Lung (tissue), 12 donors: ENCODE measurements around the gene FASN. TPM values are rescaled to one million over a fixed set of nuclear protein-coding genes. Genes with fewer than 3 reads are reported as not detected.

Experiments used
- ATAC-seq: fragments of 200-7000 bp; cut with Tn5 transposase; one replicate; pipeline ENCODE4 v1.9.1; 2020; ENCODE audit warnings: moderate number of reproducible peaks; ENCODE audit not compliant: insufficient read depth, low FRiP score
- DNase-seq, 3 donors: peaks; one replicate each; pipeline ENCODE4 v3.0.0-alpha.2; 2013 to 2017
- H3K27ac ChIP-seq, 2 donors: one replicate each; pipeline ENCODE4 v1.5.1; 2013; ENCODE audit warnings: mild to moderate bottlenecking in 2 of 2, moderate library complexity in 2 of 2, control low read depth in 1 of 2, inconsistent platforms in 1 of 2, low read depth in 1 of 2, low read length in 1 of 2
- H3K27me3 ChIP-seq, 3 donors: one replicate each; pipeline ENCODE4 v1.5.1; 2013; ENCODE audit warnings: low read length in 2 of 3; ENCODE audit not compliant: control insufficient read depth in 3 of 3, insufficient read depth in 3 of 3
- H3K36me3 ChIP-seq, 4 donors: one replicate each; pipeline ENCODE4 v1.5.1; 2013; ENCODE audit warnings: low read length in 4 of 4, mild to moderate bottlenecking in 1 of 4, moderate library complexity in 1 of 4; ENCODE audit not compliant: control insufficient read depth in 4 of 4, insufficient read depth in 4 of 4
- H3K4me1 ChIP-seq, 5 donors: one replicate each; pipeline ENCODE4 v1.5.1; 2013; ENCODE audit warnings: low read length in 5 of 5, mild to moderate bottlenecking in 2 of 5, moderate library complexity in 1 of 5; ENCODE audit not compliant: control insufficient read depth in 5 of 5, insufficient read depth in 5 of 5
- H3K4me3 ChIP-seq: one replicate; pipeline ENCODE4 v1.5.1; 2013; ENCODE audit warnings: mild to moderate bottlenecking, control low read depth, moderate library complexity
- H3K9ac ChIP-seq, 2 donors: one replicate each; pipeline ENCODE4 v1.5.1; 2013; ENCODE audit warnings: low read length in 2 of 2, control low read depth in 1 of 2; ENCODE audit not compliant: insufficient read depth in 1 of 2
- H3K9me3 ChIP-seq, 4 donors: one replicate each; pipeline ENCODE4 v1.5.1; 2013; ENCODE audit warnings: low read length in 3 of 4, mild to moderate bottlenecking in 1 of 4, moderate library complexity in 1 of 4; ENCODE audit not compliant: control insufficient read depth in 4 of 4, insufficient read depth in 3 of 4
- CTCF ChIP-seq: IDR thresholded peaks from 2 replicates; pipeline ENCODE4 v1.5.1; 2012; ENCODE audit warnings: mild to moderate bottlenecking; ENCODE audit errors: control extremely low read depth, extremely low read depth
- WGBS, 2 donors: extraction: QIAGEN DNeasy Blood & Tissue Kit; methylation state at CpG; one replicate each; pipeline ENCODE4 v1.1.7; 2013; 5-methylcytosine and 5-hydroxymethylcytosine counted together
- polyA plus RNA-seq, 2 donors: library from polyadenylated mRNA; stranded (reverse); fragments of 200-250 nt; gene quantifications; one replicate each; pipeline ENCODE4 v1.2.1, GENCODE V29; 2013
- total RNA-seq, 2 donors: library from RNA; depleted of rRNA in 1 of 2; stranded (reverse); fragments of >200 nt in 1 of 2; gene quantifications; one replicate each; pipeline ENCODE4 v1.2.1, GENCODE V29; 2014 to 2021
- donor health status: control.
- donor health status: control.
- donor health status: Bipolar disorder and iron deficiency.
- donor health status: healthy.
- donor health status: DM: yes; HTN: yes; CAD: no.

Gene FASN
- total and polyA plus RNA-seq, 4 donors: 46.2 to 604 (median 212) TPM

- no peak for TF ChIP-seq CTCF
- 93 to 95% methylated on average over 53 to 55 of the region's 55 CpGs for WGBS, 2 donors
- peaks cover 0 to 2% (median 0%) of the 10 kb centered on the region in 4 donors for H3K9me3 ChIP-seq
- H3K4me3 ChIP-seq: no peak overlapping the region
- H3K9ac ChIP-seq: no peak overlapping the region
- no peaks in the 10 kb centered on the region for H3K27me3 ChIP-seq
- no peak for DNase-seq
- H3K4me1 ChIP-seq: no peaks in the 10 kb centered on the region
- no peak overlapping the region for H3K27ac ChIP-seq
- ATAC-seq: no peak
- H3K36me3 ChIP-seq: peaks cover 4 to 97% (median 22%) of the 10 kb centered on the region in 4 donors
Observed at GRCh38 chr17:82083533-82084359, 14.3 kb downstream of the FASN start.

GRCh38 chr17:82083009-82083408 is 15.0 kb downstream of the FASN start:
- ATAC-seq (no peak), DNase-seq (no peak)
- no peak overlapping the region for H3K4me3 ChIP-seq
- no peaks in the 10 kb centered on the region for H3K4me1 ChIP-seq
- no peak overlapping the region for H3K9ac ChIP-seq
- 94 to 96% methylated on average over 24 of the region's 24 CpGs for WGBS, 2 donors
- H3K9me3 ChIP-seq: peaks cover 0 to 2% (median 0%) of the 10 kb centered on the region in 4 donors
- H3K36me3 ChIP-seq: peaks cover 4 to 96% (median 22%) of the 10 kb centered on the region in 4 donors
- H3K27me3 ChIP-seq: no peaks in the 10 kb centered on the region
- no peak overlapping the region for H3K27ac ChIP-seq
- TF ChIP-seq CTCF: no peak

GRCh38 chr17:82082456-82082855 is 15.6 kb downstream of the FASN start:
- H3K36me3 ChIP-seq: peaks cover 4 to 95% (median 18%) of the 10 kb centered on the region in 4 donors
- peaks cover 0 to 2% (median 0%) of the 10 kb centered on the region in 4 donors for H3K9me3 ChIP-seq

More at GRCh38 chr17:82082456-82082855, 15.6 kb downstream of the FASN start:
- H3K4me3 ChIP-seq: no peak overlapping the region
- ATAC-seq: no peak
- no peak overlapping the region for H3K27ac ChIP-seq
- no peaks in the 10 kb centered on the region for H3K4me1 ChIP-seq
- no peak for TF ChIP-seq CTCF
- H3K27me3 ChIP-seq: no peaks in the 10 kb centered on the region
- no peak overlapping the region for H3K9ac ChIP-seq
- DNase-seq: no peak
- 90 to 94% methylated on average over 17 to 19 of the region's 19 CpGs for WGBS, 2 donors
